LNCAP (cell line): ENCODE results near the gene SLC48A1.

Experiments used
- TF ChIP-seq, protein P1 (sequence below): fragments of 450-650 bp; IDR thresholded peaks from 2 replicates; pipeline ENCODE4 v1.5.1; 2017; ENCODE audit warnings: mild to moderate bottlenecking

Gene SLC48A1

DNA sequence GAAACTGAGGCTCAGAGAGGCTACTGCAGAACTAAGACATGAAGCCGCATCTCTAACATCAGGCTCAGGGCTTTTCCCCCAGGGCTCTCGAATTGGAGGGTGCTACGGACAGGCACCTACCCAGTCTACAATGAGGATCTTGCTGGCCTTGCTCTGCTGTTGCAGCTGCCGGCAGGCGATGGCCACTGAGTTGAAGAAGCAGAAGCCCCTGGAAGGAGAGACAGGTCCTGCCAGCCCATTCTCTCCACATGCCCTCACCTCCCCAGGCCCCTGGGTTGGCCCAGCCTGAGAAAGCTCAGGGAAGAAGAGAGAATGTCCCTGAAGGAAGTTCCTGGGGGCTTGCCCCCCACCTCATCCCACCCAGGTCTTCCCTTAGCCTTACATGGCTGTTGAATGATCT, 16.1 kb downstream of the SLC48A1 start:
- TF ChIP-seq, protein P1, sequence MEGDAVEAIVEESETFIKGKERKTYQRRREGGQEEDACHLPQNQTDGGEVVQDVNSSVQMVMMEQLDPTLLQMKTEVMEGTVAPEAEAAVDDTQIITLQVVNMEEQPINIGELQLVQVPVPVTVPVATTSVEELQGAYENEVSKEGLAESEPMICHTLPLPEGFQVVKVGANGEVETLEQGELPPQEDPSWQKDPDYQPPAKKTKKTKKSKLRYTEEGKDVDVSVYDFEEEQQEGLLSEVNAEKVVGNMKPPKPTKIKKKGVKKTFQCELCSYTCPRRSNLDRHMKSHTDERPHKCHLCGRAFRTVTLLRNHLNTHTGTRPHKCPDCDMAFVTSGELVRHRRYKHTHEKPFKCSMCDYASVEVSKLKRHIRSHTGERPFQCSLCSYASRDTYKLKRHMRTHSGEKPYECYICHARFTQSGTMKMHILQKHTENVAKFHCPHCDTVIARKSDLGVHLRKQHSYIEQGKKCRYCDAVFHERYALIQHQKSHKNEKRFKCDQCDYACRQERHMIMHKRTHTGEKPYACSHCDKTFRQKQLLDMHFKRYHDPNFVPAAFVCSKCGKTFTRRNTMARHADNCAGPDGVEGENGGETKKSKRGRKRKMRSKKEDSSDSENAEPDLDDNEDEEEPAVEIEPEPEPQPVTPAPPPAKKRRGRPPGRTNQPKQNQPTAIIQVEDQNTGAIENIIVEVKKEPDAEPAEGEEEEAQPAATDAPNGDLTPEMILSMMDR, result no peak

- TF ChIP-seq, protein P1, result no peak
Measured at GRCh38 chr12:47789712-47790489, 16.9 kb downstream of the SLC48A1 start.

- TF ChIP-seq, protein P1, result no peak
Measured at GRCh38 chr12:47790676-47791350, 17.8 kb downstream of the SLC48A1 start.

DNA sequence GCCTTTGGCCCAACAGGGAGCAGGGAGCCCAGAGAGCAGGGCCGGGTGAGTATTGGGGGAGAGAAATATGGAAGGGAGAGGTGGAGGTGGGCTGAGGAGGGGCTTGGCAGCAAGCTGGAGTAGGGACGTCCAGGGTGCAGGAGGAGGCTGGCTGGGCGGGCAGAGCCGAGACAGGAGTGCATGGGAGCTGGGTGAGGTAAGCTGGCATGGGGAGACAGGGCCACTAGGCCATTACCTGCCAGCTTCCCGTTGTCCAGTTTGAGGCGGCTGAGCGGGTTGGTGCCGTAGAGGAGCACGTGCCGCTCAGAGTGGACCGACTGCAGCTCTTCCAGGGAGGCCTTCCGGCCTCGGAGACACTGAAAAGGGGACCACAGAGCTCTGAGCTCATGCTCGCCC, 18.3 kb downstream of the SLC48A1 start:
- TF ChIP-seq, protein P1, result no peak

- TF ChIP-seq, protein P1, result no peak
Measured at GRCh38 chr12:47791874-47792273, 18.8 kb downstream of the SLC48A1 start.

DNA sequence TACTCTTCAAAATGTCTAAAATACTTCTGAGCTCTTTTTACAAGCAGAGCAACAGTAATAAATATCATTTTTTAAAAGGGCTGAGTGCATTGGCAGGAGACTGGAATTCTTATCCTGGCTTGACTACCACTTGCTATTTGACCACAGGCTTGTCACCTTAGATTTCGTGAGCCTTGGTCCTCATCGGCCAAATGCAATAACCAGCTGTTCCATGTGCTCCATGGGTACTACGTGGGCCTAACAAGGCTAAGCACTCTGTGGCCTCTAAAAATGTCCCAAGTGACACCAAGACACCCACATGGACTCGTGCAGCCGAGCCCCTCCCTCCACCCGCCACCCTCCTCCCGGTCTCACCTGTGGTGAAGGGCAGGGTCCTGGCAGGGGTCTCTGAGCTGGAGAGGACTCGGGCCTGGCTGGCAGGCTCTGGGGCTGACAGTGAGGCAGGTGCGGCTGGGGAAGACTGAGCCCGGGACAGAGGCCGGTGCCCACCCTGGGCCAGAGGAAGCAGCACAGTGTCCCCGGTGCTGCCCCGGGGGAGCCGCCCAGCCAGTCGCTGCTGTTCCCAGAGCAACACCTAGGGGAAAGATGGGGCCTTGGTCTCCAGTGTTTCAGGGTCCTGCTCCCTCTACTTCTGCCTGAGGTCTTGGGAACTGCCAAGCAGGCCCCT, 20.1 kb downstream of the SLC48A1 start:
- TF ChIP-seq, protein P1, result no peak

DNA sequence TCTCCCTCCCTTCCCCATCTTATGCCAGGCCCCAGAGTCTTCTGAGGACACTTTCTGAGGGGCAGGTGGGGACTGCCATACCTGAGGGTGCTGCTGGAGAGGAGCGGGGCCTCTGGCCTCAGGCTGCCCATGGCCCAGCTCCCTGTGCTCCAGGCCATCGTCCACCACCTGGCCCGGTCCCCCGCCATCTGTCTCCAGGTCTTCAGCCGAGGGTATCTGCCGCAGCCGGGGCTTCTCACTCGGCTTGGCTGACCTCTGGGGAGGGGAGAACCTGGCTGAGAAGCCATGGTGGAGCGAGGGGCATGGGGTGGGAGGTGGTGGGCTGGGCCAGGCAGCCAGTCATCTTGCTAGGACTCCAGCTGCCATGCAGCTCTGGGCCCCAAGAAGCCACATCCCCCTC, 21.6 kb downstream of the SLC48A1 start:
- TF ChIP-seq, protein P1, result no peak
